ENCODE data around the gene VAV2.

Gene VAV2

GRCh38 chr9:133946840-133947486 lies 45.2 kb downstream of the VAV2 start:
- peaks cover 39% of the 10 kb centered on the region for H3K36me3 ChIP-seq (ENCODE audit: control insufficient read depth, insufficient read depth, low read length)
- H3K27ac ChIP-seq (ENCODE audit: low read depth, low read length, severe bottlenecking): no peak overlapping the region
- no peak overlapping the region for H3K4me3 ChIP-seq (ENCODE audit: extremely low read depth, insufficient read depth, low read length, poor library complexity, severe bottlenecking)
- no peaks in the 10 kb centered on the region for H3K9me3 ChIP-seq (ENCODE audit: control insufficient read depth, low read length)
- 91% methylated on average over 16 of the region's 18 CpGs for WGBS, 2 experiments (ENCODE audit: insufficient coverage in 2 of 2)
- H3K4me1 ChIP-seq (ENCODE audit: control insufficient read depth, insufficient read depth, low read length, poor library complexity, severe bottlenecking): no peaks in the 10 kb centered on the region

DNA sequence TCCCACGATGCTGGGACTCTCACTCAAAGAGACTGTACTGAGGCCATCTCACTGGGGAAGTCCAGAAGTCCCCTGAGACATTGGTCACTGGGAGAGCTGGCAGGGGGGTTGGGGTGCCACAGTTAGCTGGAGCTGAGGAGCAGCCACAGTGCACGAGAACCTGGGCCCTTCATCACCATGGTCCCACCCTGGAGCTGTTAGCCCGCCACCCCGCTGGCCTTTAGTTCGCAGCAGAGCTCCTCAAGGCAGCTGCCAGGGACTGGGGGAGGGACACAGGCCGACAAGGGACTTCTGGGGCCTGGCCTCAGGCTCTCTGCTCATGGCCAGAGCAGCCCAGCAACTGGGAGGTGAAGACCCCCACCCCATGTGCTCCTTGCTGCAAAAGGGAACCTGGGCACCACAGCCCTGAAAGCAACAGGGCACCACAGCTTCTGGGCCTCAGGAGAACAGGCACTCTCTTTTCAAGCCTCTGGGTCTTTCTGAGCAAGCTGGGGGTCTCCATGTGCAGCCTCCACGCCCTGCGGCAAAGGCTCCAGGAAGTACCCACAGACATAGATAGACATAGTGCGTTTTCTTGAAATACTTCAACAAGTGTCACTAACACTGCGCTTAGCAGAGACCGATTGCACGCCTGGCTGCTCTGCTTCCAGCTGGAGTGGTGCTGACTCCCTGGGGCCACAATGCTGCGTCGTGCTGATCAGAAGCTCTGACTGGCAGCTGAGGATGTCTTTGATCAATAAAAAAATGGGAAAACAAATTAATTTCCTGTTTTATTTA lies 46.0 kb downstream of the VAV2 start:
- Histone ChIP-seq H3K9me3 (ENCODE audit: control insufficient read depth, low read length) (no peaks in the 10 kb centered on the region), H3K4me1 (ENCODE audit: control insufficient read depth, insufficient read depth, low read length, poor library complexity, severe bottlenecking) (no peaks in the 10 kb centered on the region), H3K36me3 (ENCODE audit: control insufficient read depth, insufficient read depth, low read length) (peaks cover 36% of the 10 kb centered on the region), H3K4me3 (ENCODE audit: extremely low read depth, insufficient read depth, low read length, poor library complexity, severe bottlenecking) (no peak overlapping the region), H3K27ac (ENCODE audit: low read depth, low read length, severe bottlenecking) (no peak overlapping the region)
- 92% methylated on average over 9 to 12 of the region's 14 CpGs for WGBS, 2 experiments (ENCODE audit: insufficient coverage in 2 of 2)

- 85 to 86% methylated on average over 10 to 11 of the region's 13 CpGs for WGBS, 2 experiments (ENCODE audit: insufficient coverage in 2 of 2)
- H3K36me3 ChIP-seq (ENCODE audit: control insufficient read depth, insufficient read depth, low read length): peaks cover 31% of the 10 kb centered on the region
- H3K9me3 ChIP-seq (ENCODE audit: control insufficient read depth, low read length): no peaks in the 10 kb centered on the region
- H3K4me1 ChIP-seq (ENCODE audit: control insufficient read depth, insufficient read depth, low read length, poor library complexity, severe bottlenecking): no peaks in the 10 kb centered on the region
- no peak overlapping the region for H3K4me3 ChIP-seq (ENCODE audit: extremely low read depth, insufficient read depth, low read length, poor library complexity, severe bottlenecking)
- H3K27ac ChIP-seq (ENCODE audit: low read depth, low read length, severe bottlenecking): no peak overlapping the region
Observed at GRCh38 chr9:133945314-133945975, 46.7 kb downstream of the VAV2 start.

- Histone ChIP-seq H3K4me1 (ENCODE audit: control insufficient read depth, insufficient read depth, low read length, poor library complexity, severe bottlenecking) (no peaks in the 10 kb centered on the region), H3K4me3 (ENCODE audit: extremely low read depth, insufficient read depth, low read length, poor library complexity, severe bottlenecking) (no peak overlapping the region), H3K9me3 (ENCODE audit: control insufficient read depth, low read length) (no peaks in the 10 kb centered on the region), H3K27ac (ENCODE audit: low read depth, low read length, severe bottlenecking) (no peak overlapping the region), H3K36me3 (ENCODE audit: control insufficient read depth, insufficient read depth, low read length) (peaks cover 31% of the 10 kb centered on the region)
- 94 to 95% methylated on average over 13 to 14 of the region's 14 CpGs for WGBS, 2 experiments (ENCODE audit: insufficient coverage in 2 of 2)
Observed at GRCh38 chr9:133944746-133945135, 47.4 kb downstream of the VAV2 start.

DNA sequence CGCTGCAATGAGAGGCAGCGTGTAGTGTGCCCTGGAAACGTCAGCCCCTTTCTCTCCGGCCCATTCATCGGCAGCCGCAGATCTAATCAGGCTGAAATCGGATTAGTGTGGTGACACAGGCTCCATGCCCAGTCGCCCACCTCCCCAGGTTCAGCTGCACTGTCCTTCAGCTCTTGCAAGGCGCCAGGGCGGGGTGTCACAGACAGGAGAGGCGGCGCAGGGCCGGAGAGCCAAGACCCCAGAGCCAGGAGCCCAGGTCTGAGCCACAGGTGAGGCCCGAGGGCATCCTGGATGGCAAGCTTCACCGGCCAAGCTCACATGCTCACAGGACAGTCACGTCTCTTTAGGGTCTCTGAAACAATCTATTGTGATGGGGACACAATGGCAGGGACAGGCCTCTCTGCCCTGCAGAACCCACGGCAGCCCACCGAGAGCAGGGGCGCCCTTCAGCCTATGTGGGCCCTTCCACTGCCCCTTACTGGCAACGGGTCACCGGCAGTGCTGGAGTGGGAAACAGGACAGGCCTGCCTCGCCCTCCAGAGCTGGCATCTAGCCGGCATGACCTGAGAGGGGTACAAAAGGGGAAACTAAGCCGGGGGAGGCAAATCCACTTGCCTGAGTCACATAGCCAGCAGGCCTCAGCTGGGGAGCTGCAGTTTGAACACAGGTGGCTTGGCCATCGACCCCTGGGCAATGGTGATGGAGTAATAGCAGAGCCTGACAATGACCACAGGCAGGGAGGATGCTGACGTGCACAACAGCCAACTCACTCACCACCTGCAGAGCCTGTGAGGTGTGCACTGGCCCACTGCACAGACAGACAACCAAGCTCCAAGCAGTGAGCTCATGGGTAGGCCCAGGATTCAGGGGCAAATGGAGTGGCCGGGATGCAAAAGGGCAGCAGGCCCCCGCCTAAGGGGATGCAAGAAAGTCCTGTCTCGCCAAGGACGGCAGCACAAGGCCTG lies 48.1 kb downstream of the VAV2 start:
- H3K27ac ChIP-seq (ENCODE audit: low read depth, low read length, severe bottlenecking): no peak overlapping the region
- no peak overlapping the region for H3K4me3 ChIP-seq (ENCODE audit: extremely low read depth, insufficient read depth, low read length, poor library complexity, severe bottlenecking)

GRCh38 chr9:133943036-133943780 lies 48.9 kb downstream of the VAV2 start:
- Histone ChIP-seq H3K9me3 (ENCODE audit: control insufficient read depth, low read length) (no peaks in the 10 kb centered on the region), H3K4me3 (ENCODE audit: extremely low read depth, insufficient read depth, low read length, poor library complexity, severe bottlenecking) (no peak overlapping the region), H3K27ac (ENCODE audit: low read depth, low read length, severe bottlenecking) (no peak overlapping the region), H3K4me1 (ENCODE audit: control insufficient read depth, insufficient read depth, low read length, poor library complexity, severe bottlenecking) (peaks cover 8% of the 10 kb centered on the region), H3K36me3 (ENCODE audit: control insufficient read depth, insufficient read depth, low read length) (peaks cover 29% of the 10 kb centered on the region)
- 88 to 90% methylated on average over 9 to 17 of the region's 17 CpGs for WGBS, 2 experiments (ENCODE audit: insufficient coverage in 2 of 2)

More for the DNA sequence above, 48.1 kb downstream of the VAV2 start:
- H3K9me3 ChIP-seq (ENCODE audit: control insufficient read depth, low read length): no peaks in the 10 kb centered on the region
- peaks cover 6% of the 10 kb centered on the region for H3K4me1 ChIP-seq (ENCODE audit: control insufficient read depth, insufficient read depth, low read length, poor library complexity, severe bottlenecking)
- peaks cover 27% of the 10 kb centered on the region for H3K36me3 ChIP-seq (ENCODE audit: control insufficient read depth, insufficient read depth, low read length)
- 89 to 91% methylated on average over 29 of the region's 30 CpGs for WGBS, 2 experiments (ENCODE audit: insufficient coverage in 2 of 2)

- no peak overlapping the region for H3K27ac ChIP-seq (ENCODE audit: low read depth, low read length, severe bottlenecking)
- peaks cover 36% of the 10 kb centered on the region for H3K36me3 ChIP-seq (ENCODE audit: control insufficient read depth, insufficient read depth, low read length)
- H3K4me1 ChIP-seq (ENCODE audit: control insufficient read depth, insufficient read depth, low read length, poor library complexity, severe bottlenecking): peaks cover 13% of the 10 kb centered on the region
- 93 to 98% methylated on average over 27 of the region's 27 CpGs for WGBS, 2 experiments (ENCODE audit: insufficient coverage in 2 of 2)
- no peak overlapping the region for H3K4me3 ChIP-seq (ENCODE audit: extremely low read depth, insufficient read depth, low read length, poor library complexity, severe bottlenecking)
- H3K9me3 ChIP-seq (ENCODE audit: control insufficient read depth, low read length): no peaks in the 10 kb centered on the region
Observed at GRCh38 chr9:133942206-133942975, 49.7 kb downstream of the VAV2 start.

DNA sequence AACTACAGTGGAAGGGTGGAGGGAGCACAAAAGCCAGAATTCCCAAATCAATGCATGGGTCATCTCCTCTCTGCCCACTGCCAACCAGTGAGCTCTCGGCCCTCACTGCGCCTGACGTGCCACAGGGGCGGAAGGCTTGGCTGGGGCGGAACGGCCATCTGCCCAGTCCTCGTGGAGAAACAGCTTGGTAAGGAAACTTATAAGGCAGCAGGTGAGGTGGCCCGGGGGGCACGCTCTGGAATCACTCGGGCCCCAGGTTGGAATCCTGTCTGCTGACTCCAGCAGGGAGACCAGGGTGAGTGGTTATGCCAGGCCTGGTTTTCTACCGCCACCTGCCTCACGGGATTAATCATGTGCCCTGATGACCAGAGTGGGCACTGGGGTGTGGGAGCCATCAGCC lies 52.3 kb downstream of the VAV2 start:
- H3K4me1 ChIP-seq (ENCODE audit: control insufficient read depth, insufficient read depth, low read length, poor library complexity, severe bottlenecking): peaks cover 26% of the 10 kb centered on the region
- H3K4me3 ChIP-seq (ENCODE audit: extremely low read depth, insufficient read depth, low read length, poor library complexity, severe bottlenecking): no peak overlapping the region
- H3K9me3 ChIP-seq (ENCODE audit: control insufficient read depth, low read length): no peaks in the 10 kb centered on the region
- WGBS, 2 experiments (ENCODE audit: insufficient coverage in 2 of 2): 90 to 92% methylated on average over 11 of the region's 12 CpGs
- H3K27ac ChIP-seq (ENCODE audit: low read depth, low read length, severe bottlenecking): no peak overlapping the region
- peaks cover 42% of the 10 kb centered on the region for H3K36me3 ChIP-seq (ENCODE audit: control insufficient read depth, insufficient read depth, low read length)

GRCh38 chr9:133939171-133939785 lies 52.8 kb downstream of the VAV2 start:
- no peak overlapping the region for H3K27ac ChIP-seq (ENCODE audit: low read depth, low read length, severe bottlenecking)
- no peak overlapping the region for H3K4me3 ChIP-seq (ENCODE audit: extremely low read depth, insufficient read depth, low read length, poor library complexity, severe bottlenecking)
- peaks cover 26% of the 10 kb centered on the region for H3K4me1 ChIP-seq (ENCODE audit: control insufficient read depth, insufficient read depth, low read length, poor library complexity, severe bottlenecking)
- no peaks in the 10 kb centered on the region for H3K9me3 ChIP-seq (ENCODE audit: control insufficient read depth, low read length)
- H3K36me3 ChIP-seq (ENCODE audit: control insufficient read depth, insufficient read depth, low read length): peaks cover 46% of the 10 kb centered on the region
- 90 to 91% methylated on average over 21 of the region's 23 CpGs for WGBS, 2 experiments (ENCODE audit: insufficient coverage in 2 of 2)

Measured in mesodermal cell (in vitro differentiated cells).